ENCODE measurements around the gene CREB3L2. TPM values are rescaled to one million over a fixed set of nuclear protein-coding genes. Genes with fewer than 3 reads are reported as not detected.
A peak's percentile ranks its signal among the peaks of the same experiment; 100 is the strongest.

Gene CREB3L2
- total and polyA plus RNA-seq, 4 donors: 7.4 to 89.1 (median 44.0) TPM

DNA sequence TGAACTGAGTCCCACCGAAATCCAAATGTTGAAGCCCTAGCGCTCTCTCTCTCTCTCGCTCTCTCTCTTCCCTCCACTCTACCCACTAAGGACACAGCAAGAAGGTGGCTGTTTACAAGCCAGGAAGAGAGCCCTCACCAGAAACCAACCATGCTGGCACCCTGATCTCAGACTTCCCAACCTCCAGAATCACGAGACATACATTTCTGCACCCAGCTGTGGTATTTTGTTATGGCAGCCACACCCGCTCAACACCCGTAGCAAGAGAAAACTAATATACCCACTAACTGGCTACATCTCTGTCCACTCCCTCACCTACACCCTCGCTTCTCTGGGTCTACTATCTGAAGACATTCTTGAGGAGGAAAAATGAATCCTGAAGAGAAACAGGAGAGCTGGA lies 54.8 kb downstream of the CREB3L2 start:
- Histone ChIP-seq H3K27ac (ENCODE audit: low read depth in 1 of 2, low read length in 1 of 2) (no peak overlapping the region), H3K9me3 (ENCODE audit: control insufficient read depth in 4 of 4, insufficient read depth in 3 of 4, low read length in 3 of 4) (no peaks in the 10 kb centered on the region), H3K4me3 (no peak overlapping the region), H3K4me1 (ENCODE audit: control insufficient read depth in 5 of 5, insufficient read depth in 5 of 5, low read length in 5 of 5) (peaks cover 5 to 35% (median 11%) of the 10 kb centered on the region in 5 donors), H3K9ac (ENCODE audit: insufficient read depth in 1 of 2, low read length in 2 of 2) (no peak overlapping the region), H3K36me3 (ENCODE audit: control insufficient read depth in 4 of 4, insufficient read depth in 4 of 4, low read length in 4 of 4) (peaks cover 0 to 3% (median 0%) of the 10 kb centered on the region in 4 donors), H3K27me3 (ENCODE audit: control insufficient read depth in 3 of 3, insufficient read depth in 3 of 3, low read length in 2 of 3) (no peaks in the 10 kb centered on the region)
- 87 to 88% methylated on average over 7 of the region's 7 CpGs for WGBS, 2 donors
- no peak for ATAC-seq (ENCODE audit: insufficient read depth, low FRiP score)
- DNase-seq: no peak
- TF ChIP-seq CTCF (IDR thresholded peaks at IDR 0.05; ENCODE audit: control extremely low read depth, extremely low read depth): no peak

DNA sequence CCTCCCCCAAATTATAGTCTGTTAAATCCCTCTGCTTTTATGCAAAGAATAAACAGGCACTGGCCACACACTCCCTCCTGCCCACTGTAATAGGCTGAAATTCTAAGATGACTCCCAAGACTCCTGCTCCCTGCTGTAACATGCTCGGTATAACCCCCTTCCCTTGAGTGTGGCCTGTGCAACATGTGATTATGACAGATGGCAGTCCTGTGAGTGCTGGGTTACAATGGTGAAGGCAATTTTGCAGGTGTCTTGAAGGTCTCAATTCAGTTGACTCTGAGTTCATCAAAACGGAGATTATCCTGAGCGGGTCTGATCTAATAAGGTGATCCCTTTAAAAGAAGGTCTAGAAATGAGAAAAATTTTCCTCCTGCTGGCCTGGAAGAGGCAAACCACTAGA lies 55.9 kb downstream of the CREB3L2 start:
- TF ChIP-seq CTCF (IDR thresholded peaks at IDR 0.05; ENCODE audit: control extremely low read depth, extremely low read depth): no peak
- Histone ChIP-seq H3K9ac (ENCODE audit: insufficient read depth in 1 of 2, low read length in 2 of 2) (no peak overlapping the region), H3K4me1 (ENCODE audit: control insufficient read depth in 5 of 5, insufficient read depth in 5 of 5, low read length in 5 of 5) (peaks cover 5 to 38% (median 11%) of the 10 kb centered on the region in 5 donors), H3K9me3 (ENCODE audit: control insufficient read depth in 4 of 4, insufficient read depth in 3 of 4, low read length in 3 of 4) (no peaks in the 10 kb centered on the region), H3K4me3 (no peak overlapping the region), H3K27me3 (ENCODE audit: control insufficient read depth in 3 of 3, insufficient read depth in 3 of 3, low read length in 2 of 3) (no peaks in the 10 kb centered on the region), H3K27ac (ENCODE audit: low read depth in 1 of 2, low read length in 1 of 2) (no peak overlapping the region), H3K36me3 (ENCODE audit: control insufficient read depth in 4 of 4, insufficient read depth in 4 of 4, low read length in 4 of 4) (peaks cover 0 to 3% (median 0%) of the 10 kb centered on the region in 4 donors)
- WGBS, 2 donors: 90 to 93% methylated on average over 3 of the region's 3 CpGs
- ATAC-seq (ENCODE audit: insufficient read depth, low FRiP score) (no peak), DNase-seq (no peak)

GRCh38 chr7:137944168-137944567 lies 57.7 kb downstream of the CREB3L2 start:
- WGBS, 2 donors: 61 to 71% methylated on average over 6 of the region's 6 CpGs
- peak overlapping the region in 1 of 2 donors; percentile 24 for H3K9ac ChIP-seq (ENCODE audit: insufficient read depth in 1 of 2, low read length in 2 of 2)
- peaks cover 10 to 43% (median 11%) of the 10 kb centered on the region in 5 donors for H3K4me1 ChIP-seq (ENCODE audit: control insufficient read depth in 5 of 5, insufficient read depth in 5 of 5, low read length in 5 of 5)
- no peak for TF ChIP-seq CTCF (IDR thresholded peaks at IDR 0.05; ENCODE audit: control extremely low read depth, extremely low read depth)
- no peaks in the 10 kb centered on the region for H3K9me3 ChIP-seq (ENCODE audit: control insufficient read depth in 4 of 4, insufficient read depth in 3 of 4, low read length in 3 of 4)
- no peak overlapping the region for H3K4me3 ChIP-seq
- H3K36me3 ChIP-seq (ENCODE audit: control insufficient read depth in 4 of 4, insufficient read depth in 4 of 4, low read length in 4 of 4): peaks cover 0 to 3% (median 0%) of the 10 kb centered on the region in 4 donors
- ATAC-seq (ENCODE audit: insufficient read depth, low FRiP score) (no peak), DNase-seq (peak in 2 of 3 donors; percentile 61 to 62)
- no peaks in the 10 kb centered on the region for H3K27me3 ChIP-seq (ENCODE audit: control insufficient read depth in 3 of 3, insufficient read depth in 3 of 3, low read length in 2 of 3)
- no peak overlapping the region for H3K27ac ChIP-seq (ENCODE audit: low read depth in 1 of 2, low read length in 1 of 2)

GRCh38 chr7:137943132-137943551 lies 58.7 kb downstream of the CREB3L2 start:
- Histone ChIP-seq H3K27me3 (ENCODE audit: control insufficient read depth in 3 of 3, insufficient read depth in 3 of 3, low read length in 2 of 3) (no peaks in the 10 kb centered on the region), H3K4me1 (ENCODE audit: control insufficient read depth in 5 of 5, insufficient read depth in 5 of 5, low read length in 5 of 5) (peaks cover 10 to 35% (median 11%) of the 10 kb centered on the region in 5 donors), H3K4me3 (no peak overlapping the region), H3K27ac (ENCODE audit: low read depth in 1 of 2, low read length in 1 of 2) (peak overlapping the region in 1 of 2 donors; percentile 68), H3K9ac (ENCODE audit: insufficient read depth in 1 of 2, low read length in 2 of 2) (no peak overlapping the region), H3K36me3 (ENCODE audit: control insufficient read depth in 4 of 4, insufficient read depth in 4 of 4, low read length in 4 of 4) (peaks cover 0 to 3% (median 0%) of the 10 kb centered on the region in 4 donors), H3K9me3 (ENCODE audit: control insufficient read depth in 4 of 4, insufficient read depth in 3 of 4, low read length in 3 of 4) (no peaks in the 10 kb centered on the region)
- DNase-seq (peak; percentile 54 to 81 (median 78)), ATAC-seq (ENCODE audit: insufficient read depth, low FRiP score) (peak; percentile 35)
- 82 to 85% methylated on average over 2 of the region's 2 CpGs for WGBS, 2 donors
- no peak for TF ChIP-seq CTCF (IDR thresholded peaks at IDR 0.05; ENCODE audit: control extremely low read depth, extremely low read depth)
